K562 (cell line): ENCODE results near the gene TMEM203. TPM values are rescaled to one million over a fixed set of nuclear protein-coding genes. Genes with fewer than 3 reads are reported as not detected.

Experiments used
- BCOR ChIP-seq: fragments of 450-650 bp; IDR thresholded peaks from 2 replicates; pipeline ENCODE4 v1.6.1; 2016
- BRD9 ChIP-seq: fragments of 450-650 bp; IDR thresholded peaks from 2 replicates; pipeline ENCODE4 v1.6.1; 2018; ENCODE audit warnings: low read depth; ENCODE audit not compliant: partially characterized antibody
- PHF21A ChIP-seq: fragments of 450-650 bp; IDR thresholded peaks from 2 replicates; pipeline ENCODE4 v1.6.1; 2017; ENCODE audit warnings: low read depth, borderline replicate concordance
- YBX1 ChIP-seq: fragments of 450-650 bp; IDR thresholded peaks from 2 replicates; pipeline ENCODE4 v1.7.1; 2016; ENCODE audit warnings: mild to moderate bottlenecking
- ZFX ChIP-seq: sonication (generic); formaldehyde crosslinking; IDR thresholded peaks from 2 replicates; pipeline ENCODE4 v1.8.0; 2022; ENCODE audit warnings: mild to moderate bottlenecking, missing genetic modification reagents, moderate library complexity
- ZNF507 ChIP-seq: conservative IDR thresholded peaks from 2 replicates; pipeline ENCODE4 v1.6.1; 2017; ENCODE audit warnings: missing genetic modification characterization, missing compliant biosample characterization
- ZSCAN32 ChIP-seq: fragments of 450-650 bp; formaldehyde crosslinking; IDR thresholded peaks from 2 replicates; pipeline ENCODE4 v1.4.0; 2020; ENCODE audit warnings: mild to moderate bottlenecking, moderate library complexity
- polyA plus RNA-seq, 8 experiments: library from polyadenylated mRNA; depleted of rRNA in 4 of 8; stranded (reverse) in 5 of 8; unstranded in 3 of 8; fragments of >200 nt; fragmentation: Nextera tagmentation in 2 of 8; fragmentation: Illumina TruSeq in 1 of 8; extraction: Ambion mirVana in 2 of 8; extraction: Trizol in 1 of 8; gene quantifications; 2 replicates each; pipeline versions ENCODE4 v1.2.1 to v1.2.3, GENCODE V29; 2011 to 2014; ENCODE audit warnings: inconsistent platforms in 1 of 8, missing spikeins in 1 of 8
- total RNA-seq, 7 experiments: library from RNA; depleted of rRNA in 6 of 7; stranded (reverse); fragments of >200 nt in 6 of 7; fragmentation: Illumina TruSeq in 2 of 7; extraction: Trizol in 2 of 7; gene quantifications; 2 replicates each; pipeline versions ENCODE4 v1.2.1 to v1.2.3, GENCODE V29; 2011 to 2021; ENCODE audit warnings: low replicate concordance in 1 of 7
- TF ChIP-seq, protein P1 (sequence below), 2 experiments: fragments of 450-650 bp; IDR thresholded peaks; 2 replicates each; pipeline ENCODE4 v1.6.1; 2016; ENCODE audit warnings: mild to moderate bottlenecking in 2 of 2, borderline replicate concordance in 1 of 2, low read depth in 1 of 2, moderate library complexity in 1 of 2
- TF ChIP-seq, protein P2 (sequence below): fragments of 250-450 bp; sonication (Bioruptor Pico); IDR thresholded peaks from 2 replicates; pipeline ENCODE4 v1.8.0; 2021; ENCODE audit warnings: mild to moderate bottlenecking, moderate library complexity
- TF ChIP-seq, protein P3 (sequence below): sonication (generic); formaldehyde crosslinking; IDR thresholded peaks from 2 replicates; pipeline ENCODE4 v1.8.0; 2023; ENCODE audit warnings: missing genetic modification reagents, mild to moderate bottlenecking, borderline replicate concordance

TMEM203 gene
- total and polyA plus RNA-seq, 9 of the 15 experiments (the other 6 are each of a cell fraction or from before 2014, with no cell fraction given) = 8.8 to 59.5 (median 37.6) TPM

DNA sequence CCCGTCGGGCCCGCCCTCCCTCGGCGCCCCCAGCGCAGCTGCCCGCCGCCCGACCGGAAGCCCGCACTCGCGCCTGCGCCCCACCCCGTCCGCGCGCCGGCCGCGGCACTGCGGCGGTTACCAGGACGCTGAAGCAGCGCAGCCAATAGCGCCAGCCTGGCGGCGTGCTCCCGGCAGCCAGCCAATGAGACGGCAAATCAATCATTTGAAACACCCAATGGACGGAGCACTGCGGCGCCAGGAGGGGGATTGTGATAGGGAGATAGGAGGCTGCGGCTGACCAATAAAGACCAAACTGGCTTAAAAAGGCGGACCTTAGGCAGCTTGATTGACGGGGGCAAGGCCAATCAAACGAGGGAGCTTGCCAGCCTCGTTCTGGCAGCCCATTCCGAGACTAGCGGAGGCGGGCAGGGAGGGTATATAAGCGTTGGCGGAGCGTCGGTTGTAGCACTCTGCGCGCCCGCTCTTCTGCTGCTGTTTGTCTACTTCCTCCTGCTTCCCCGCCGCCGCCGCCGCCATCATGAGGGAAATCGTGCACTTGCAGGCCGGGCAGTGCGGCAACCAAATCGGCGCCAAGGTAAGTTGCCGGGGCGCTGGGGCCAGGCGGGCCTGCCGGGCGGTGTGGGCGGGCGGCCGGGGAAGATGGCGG is 35.5 kb upstream of the TMEM203 start, which contains the start of gene TUBB4B (continued):
- TF ChIP-seq ZFX (CRISPR knock-in tag) (peak; percentile 30; the same call in 1 of the 2 replicates), ZSCAN32 (CRISPR knock-in tag) (no peak), BCOR (0 out of 2 replicates have a peak, but pooled peaks have one; percentile 8), BRD9 (no peak), PHF21A (no peak), YBX1 (no peak), ZNF507 (tag) (no peak)
- TF ChIP-seq, protein P1, sequence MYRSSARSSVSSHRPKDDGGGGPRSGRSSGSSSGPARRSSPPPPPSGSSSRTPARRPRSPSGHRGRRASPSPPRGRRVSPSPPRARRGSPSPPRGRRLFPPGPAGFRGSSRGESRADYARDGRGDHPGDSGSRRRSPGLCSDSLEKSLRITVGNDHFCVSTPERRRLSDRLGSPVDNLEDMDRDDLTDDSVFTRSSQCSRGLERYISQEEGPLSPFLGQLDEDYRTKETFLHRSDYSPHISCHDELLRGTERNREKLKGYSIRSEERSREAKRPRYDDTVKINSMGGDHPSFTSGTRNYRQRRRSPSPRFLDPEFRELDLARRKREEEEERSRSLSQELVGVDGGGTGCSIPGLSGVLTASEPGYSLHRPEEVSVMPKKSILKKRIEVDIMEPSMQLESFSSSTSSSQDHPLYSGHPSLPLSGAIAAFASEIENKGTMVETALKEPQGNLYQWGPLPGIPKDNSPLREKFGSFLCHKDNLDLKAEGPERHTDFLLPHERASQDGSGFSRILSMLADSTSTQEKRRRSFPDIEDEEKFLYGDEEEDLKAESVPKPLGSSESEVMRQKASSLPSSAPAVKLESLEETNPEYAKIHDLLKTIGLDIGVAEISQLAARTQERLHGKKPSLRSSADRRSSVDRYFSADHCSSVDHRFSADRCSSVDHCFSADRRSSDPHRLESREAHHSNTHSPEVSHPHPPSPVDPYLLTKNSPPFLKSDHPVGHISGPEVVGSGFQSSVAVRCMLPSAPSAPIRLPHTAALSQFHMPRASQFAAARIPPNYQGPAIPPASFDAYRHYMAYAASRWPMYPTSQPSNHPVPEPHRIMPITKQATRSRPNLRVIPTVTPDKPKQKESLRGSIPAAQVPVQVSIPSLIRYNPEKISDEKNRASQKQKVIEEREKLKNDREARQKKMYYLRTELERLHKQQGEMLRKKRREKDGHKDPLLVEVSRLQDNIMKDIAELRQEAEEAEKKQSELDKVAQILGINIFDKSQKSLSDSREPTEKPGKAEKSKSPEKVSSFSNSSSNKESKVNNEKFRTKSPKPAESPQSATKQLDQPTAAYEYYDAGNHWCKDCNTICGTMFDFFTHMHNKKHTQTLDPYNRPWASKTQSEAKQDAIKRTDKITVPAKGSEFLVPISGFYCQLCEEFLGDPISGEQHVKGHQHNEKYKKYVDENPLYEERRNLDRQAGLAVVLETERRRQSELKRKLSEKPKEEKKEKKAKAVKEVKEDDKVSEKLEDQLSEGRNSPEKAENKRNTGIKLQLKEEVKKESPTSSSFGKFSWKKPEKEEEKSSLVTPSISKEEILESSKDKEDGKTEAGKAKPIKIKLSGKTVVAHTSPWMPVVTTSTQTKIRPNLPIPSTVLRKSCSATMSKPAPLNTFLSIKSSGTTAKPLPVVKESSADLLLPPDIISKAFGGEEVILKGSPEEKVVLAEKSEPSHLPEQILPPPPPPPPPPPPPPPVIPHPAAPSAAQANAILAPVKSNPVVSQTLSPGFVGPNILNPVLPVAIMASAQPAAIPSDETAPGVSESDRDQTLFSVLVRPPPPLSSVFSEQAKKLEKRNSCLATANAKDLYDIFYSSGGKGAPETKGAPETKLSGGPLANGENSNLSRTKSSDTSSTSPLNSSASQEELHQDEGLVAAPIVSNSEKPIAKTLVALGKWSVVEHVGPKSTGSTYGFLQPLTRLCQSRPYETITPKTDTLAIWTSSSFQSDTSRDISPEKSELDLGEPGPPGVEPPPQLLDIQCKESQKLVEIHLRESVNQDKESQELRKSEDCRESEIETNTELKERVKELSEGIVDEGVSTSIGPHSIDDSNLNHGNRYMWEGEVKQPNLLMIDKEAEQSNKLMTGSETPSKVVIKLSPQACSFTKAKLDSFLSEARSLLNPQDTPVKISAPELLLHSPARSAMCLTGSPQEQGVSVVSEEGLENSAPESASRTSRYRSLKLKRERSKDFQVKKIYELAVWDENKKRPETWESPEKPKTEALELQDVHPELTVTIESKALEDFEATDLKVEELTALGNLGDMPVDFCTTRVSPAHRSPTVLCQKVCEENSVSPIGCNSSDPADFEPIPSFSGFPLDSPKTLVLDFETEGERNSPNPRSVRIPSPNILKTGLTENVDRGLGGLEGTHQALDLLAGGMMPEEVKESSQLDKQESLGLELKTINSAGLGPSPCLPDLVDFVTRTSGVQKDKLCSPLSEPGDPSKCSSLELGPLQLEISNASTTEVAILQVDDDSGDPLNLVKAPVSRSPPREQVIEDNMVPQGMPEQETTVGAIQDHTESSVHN (IDR thresholded peaks at IDR 0.05; ENCODE audit: borderline replicate concordance in 1 of 2, low read depth in 1 of 2) = no peak
- TF ChIP-seq, protein P2, sequence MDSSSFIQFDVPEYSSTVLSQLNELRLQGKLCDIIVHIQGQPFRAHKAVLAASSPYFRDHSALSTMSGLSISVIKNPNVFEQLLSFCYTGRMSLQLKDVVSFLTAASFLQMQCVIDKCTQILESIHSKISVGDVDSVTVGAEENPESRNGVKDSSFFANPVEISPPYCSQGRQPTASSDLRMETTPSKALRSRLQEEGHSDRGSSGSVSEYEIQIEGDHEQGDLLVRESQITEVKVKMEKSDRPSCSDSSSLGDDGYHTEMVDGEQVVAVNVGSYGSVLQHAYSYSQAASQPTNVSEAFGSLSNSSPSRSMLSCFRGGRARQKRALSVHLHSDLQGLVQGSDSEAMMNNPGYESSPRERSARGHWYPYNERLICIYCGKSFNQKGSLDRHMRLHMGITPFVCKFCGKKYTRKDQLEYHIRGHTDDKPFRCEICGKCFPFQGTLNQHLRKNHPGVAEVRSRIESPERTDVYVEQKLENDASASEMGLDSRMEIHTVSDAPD (CRISPR knock-in tag) = no peak
- TF ChIP-seq, protein P3, sequence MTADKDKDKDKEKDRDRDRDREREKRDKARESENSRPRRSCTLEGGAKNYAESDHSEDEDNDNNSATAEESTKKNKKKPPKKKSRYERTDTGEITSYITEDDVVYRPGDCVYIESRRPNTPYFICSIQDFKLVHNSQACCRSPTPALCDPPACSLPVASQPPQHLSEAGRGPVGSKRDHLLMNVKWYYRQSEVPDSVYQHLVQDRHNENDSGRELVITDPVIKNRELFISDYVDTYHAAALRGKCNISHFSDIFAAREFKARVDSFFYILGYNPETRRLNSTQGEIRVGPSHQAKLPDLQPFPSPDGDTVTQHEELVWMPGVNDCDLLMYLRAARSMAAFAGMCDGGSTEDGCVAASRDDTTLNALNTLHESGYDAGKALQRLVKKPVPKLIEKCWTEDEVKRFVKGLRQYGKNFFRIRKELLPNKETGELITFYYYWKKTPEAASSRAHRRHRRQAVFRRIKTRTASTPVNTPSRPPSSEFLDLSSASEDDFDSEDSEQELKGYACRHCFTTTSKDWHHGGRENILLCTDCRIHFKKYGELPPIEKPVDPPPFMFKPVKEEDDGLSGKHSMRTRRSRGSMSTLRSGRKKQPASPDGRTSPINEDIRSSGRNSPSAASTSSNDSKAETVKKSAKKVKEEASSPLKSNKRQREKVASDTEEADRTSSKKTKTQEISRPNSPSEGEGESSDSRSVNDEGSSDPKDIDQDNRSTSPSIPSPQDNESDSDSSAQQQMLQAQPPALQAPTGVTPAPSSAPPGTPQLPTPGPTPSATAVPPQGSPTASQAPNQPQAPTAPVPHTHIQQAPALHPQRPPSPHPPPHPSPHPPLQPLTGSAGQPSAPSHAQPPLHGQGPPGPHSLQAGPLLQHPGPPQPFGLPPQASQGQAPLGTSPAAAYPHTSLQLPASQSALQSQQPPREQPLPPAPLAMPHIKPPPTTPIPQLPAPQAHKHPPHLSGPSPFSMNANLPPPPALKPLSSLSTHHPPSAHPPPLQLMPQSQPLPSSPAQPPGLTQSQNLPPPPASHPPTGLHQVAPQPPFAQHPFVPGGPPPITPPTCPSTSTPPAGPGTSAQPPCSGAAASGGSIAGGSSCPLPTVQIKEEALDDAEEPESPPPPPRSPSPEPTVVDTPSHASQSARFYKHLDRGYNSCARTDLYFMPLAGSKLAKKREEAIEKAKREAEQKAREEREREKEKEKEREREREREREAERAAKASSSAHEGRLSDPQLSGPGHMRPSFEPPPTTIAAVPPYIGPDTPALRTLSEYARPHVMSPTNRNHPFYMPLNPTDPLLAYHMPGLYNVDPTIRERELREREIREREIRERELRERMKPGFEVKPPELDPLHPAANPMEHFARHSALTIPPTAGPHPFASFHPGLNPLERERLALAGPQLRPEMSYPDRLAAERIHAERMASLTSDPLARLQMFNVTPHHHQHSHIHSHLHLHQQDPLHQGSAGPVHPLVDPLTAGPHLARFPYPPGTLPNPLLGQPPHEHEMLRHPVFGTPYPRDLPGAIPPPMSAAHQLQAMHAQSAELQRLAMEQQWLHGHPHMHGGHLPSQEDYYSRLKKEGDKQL (CRISPR knock-in tag) = no peak
